ENCODE measurements around the gene MIER2.
"Not testable (repeated sequence)": the region's sequence is repeated elsewhere in the genome, so short reads cannot be mapped to it uniquely, and the experiment has no call there.

MIER2 gene

GRCh38 chr19:280541-281009 is 64.0 kb downstream of the MIER2 start:
- H3K79me2 ChIP-seq (ENCODE audit: control insufficient read depth, insufficient read depth, low read length, unreplicated experiment): no peaks in the 10 kb centered on the region
- H3K4me3 ChIP-seq (ENCODE audit: low read depth, low read length): no peak overlapping the region
- no peaks in the 10 kb centered on the region for H3K27me3 ChIP-seq (ENCODE audit: insufficient read depth, low read length)
- H3K27ac ChIP-seq (ENCODE audit: low read depth, low read length): no peak overlapping the region
- H3K36me3 ChIP-seq (ENCODE audit: insufficient read depth, low read length): no peaks in the 10 kb centered on the region
- no peak overlapping the region for H2AFZ ChIP-seq (ENCODE audit: low read length, unreplicated experiment)
- H3K4me1 ChIP-seq (ENCODE audit: control insufficient read depth, insufficient read depth, low read length, unreplicated experiment): no peaks in the 10 kb centered on the region

DNA sequence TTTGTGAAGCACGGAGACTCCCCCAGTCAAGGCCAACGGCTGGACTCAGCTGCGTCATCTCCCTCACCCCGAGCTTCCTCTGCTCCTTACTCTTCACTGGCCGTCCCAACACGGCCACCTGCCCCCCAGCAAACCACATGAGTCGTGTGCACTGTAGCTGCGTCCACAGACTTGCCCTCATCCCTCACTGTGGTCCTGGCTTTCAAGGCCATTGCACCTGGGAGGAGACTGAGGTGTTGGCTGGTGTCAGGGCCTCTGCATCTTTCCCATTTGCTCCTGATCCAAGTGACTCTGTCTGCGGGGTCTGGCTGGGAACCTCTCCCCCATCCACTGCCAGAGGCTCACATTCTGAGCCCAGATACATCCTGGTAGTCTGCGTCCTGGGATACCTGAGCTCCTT is 64.9 kb downstream of the MIER2 start:
- Histone ChIP-seq H3K36me3 (ENCODE audit: insufficient read depth, low read length) (no peaks in the 10 kb centered on the region), H3K27me3 (ENCODE audit: insufficient read depth, low read length) (no peaks in the 10 kb centered on the region), H2AFZ (ENCODE audit: low read length, unreplicated experiment) (no peak overlapping the region)

DNA sequence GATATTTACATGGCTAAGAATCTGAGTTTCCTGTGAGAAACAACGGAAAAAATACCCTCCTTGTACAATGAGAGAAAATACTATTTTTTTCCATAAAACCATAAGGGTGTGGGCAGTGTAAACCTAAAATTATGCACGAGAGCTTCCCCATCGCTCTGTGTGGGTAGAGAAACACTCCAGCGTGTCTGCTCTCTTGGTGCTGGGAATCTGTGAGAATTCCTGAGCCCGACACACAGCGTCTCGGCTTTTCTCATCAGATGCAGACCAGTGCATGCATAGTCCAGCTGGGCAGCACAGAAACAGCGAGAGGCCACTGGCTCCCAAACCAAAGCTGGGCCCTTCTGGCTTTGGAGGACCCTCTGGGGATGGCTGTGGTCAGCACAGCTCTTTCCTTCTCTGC is 65.4 kb downstream of the MIER2 start:
- H3K27me3 ChIP-seq (ENCODE audit: insufficient read depth, low read length): no peaks in the 10 kb centered on the region
- H3K79me2 ChIP-seq (ENCODE audit: control insufficient read depth, insufficient read depth, low read length, unreplicated experiment): no peaks in the 10 kb centered on the region
- no peak overlapping the region for H3K4me3 ChIP-seq (ENCODE audit: low read depth, low read length)
- H3K4me1 ChIP-seq (ENCODE audit: control insufficient read depth, insufficient read depth, low read length, unreplicated experiment): no peaks in the 10 kb centered on the region
- no peak overlapping the region for H3K27ac ChIP-seq (ENCODE audit: low read depth, low read length)
- H3K36me3 ChIP-seq (ENCODE audit: insufficient read depth, low read length): no peaks in the 10 kb centered on the region
- H2AFZ ChIP-seq (ENCODE audit: low read length, unreplicated experiment): no peak overlapping the region

More for the DNA sequence above, 64.9 kb downstream of the MIER2 start:
- Histone ChIP-seq H3K4me3 (ENCODE audit: low read depth, low read length) (no peak overlapping the region), H3K4me1 (ENCODE audit: control insufficient read depth, insufficient read depth, low read length, unreplicated experiment) (no peaks in the 10 kb centered on the region), H3K79me2 (ENCODE audit: control insufficient read depth, insufficient read depth, low read length, unreplicated experiment) (no peaks in the 10 kb centered on the region), H3K27ac (ENCODE audit: low read depth, low read length) (no peak overlapping the region)

DNA sequence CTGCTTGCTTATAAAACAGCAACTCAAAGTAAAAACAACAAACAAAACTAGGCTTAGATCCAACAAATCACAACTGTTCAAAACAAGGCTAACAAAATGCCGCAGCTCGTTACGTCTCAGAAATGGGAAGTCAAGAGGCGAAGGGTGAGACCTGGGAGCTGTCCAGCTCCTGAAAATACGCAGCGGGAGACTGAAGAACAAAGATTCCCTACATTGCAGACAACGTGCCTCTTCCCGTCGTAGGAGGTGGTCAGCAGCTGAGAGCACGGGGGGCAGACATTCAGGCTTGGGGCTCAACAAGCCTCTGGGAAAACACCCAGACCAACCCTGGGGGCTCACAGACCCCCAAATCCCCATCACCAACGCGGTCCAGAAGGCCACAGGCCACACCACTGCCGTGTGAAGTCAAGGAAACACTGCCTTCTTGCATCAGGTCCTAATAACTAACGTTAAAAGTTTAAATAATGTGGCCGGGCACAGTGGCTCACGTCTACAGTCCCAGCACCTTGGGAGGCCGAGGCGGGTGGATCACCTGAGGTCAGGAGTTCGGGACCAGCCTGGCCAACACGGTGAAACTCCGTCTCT is 66.9 kb downstream of the MIER2 start:
- no peak overlapping the region for H3K4me3 ChIP-seq (ENCODE audit: low read depth, low read length)
- no peaks in the 10 kb centered on the region for H3K36me3 ChIP-seq (ENCODE audit: insufficient read depth, low read length)
- no peaks in the 10 kb centered on the region for H3K4me1 ChIP-seq (ENCODE audit: control insufficient read depth, insufficient read depth, low read length, unreplicated experiment)
- no peak overlapping the region for H3K27ac ChIP-seq (ENCODE audit: low read depth, low read length)
- H2AFZ ChIP-seq (ENCODE audit: low read length, unreplicated experiment): no peak overlapping the region
- H3K27me3 ChIP-seq (ENCODE audit: insufficient read depth, low read length): no peaks in the 10 kb centered on the region
- H3K79me2 ChIP-seq (ENCODE audit: control insufficient read depth, insufficient read depth, low read length, unreplicated experiment): no peaks in the 10 kb centered on the region

DNA sequence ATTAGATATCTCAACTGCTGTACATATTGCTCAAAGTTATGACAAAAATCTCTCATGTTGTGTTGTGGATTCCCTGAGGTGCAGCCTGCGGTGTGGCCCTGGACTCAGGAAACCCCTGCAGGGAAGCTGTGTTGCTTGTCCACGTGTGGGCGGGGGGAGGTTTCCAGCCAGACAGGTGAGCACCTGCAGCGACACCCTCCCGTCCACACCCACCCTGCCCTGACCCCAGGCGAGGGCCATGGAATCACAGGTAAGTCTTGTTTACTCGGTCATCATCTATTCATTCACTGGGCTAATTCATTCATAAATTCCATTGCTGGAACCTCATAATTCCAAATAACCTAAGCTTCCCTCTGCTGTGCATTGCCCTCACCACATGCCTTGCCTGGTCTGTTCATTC is 67.5 kb downstream of the MIER2 start:
- no peak overlapping the region for H3K27ac ChIP-seq (ENCODE audit: low read depth, low read length)
- no peak overlapping the region for H3K4me3 ChIP-seq (ENCODE audit: low read depth, low read length)
- H3K36me3 ChIP-seq (ENCODE audit: insufficient read depth, low read length): no peaks in the 10 kb centered on the region
- H3K27me3 ChIP-seq (ENCODE audit: insufficient read depth, low read length): no peaks in the 10 kb centered on the region
- H3K4me1 ChIP-seq (ENCODE audit: control insufficient read depth, insufficient read depth, low read length, unreplicated experiment): no peaks in the 10 kb centered on the region
- no peak overlapping the region for H2AFZ ChIP-seq (ENCODE audit: low read length, unreplicated experiment)
- H3K79me2 ChIP-seq (ENCODE audit: control insufficient read depth, insufficient read depth, low read length, unreplicated experiment): no peaks in the 10 kb centered on the region

GRCh38 chr19:275958-276646 is 68.5 kb downstream of the MIER2 start:
- Histone ChIP-seq H3K27me3 (ENCODE audit: insufficient read depth, low read length) (no peaks in the 10 kb centered on the region), H3K4me1 (ENCODE audit: control insufficient read depth, insufficient read depth, low read length, unreplicated experiment) (no peaks in the 10 kb centered on the region), H3K36me3 (ENCODE audit: insufficient read depth, low read length) (no peaks in the 10 kb centered on the region), H3K27ac (ENCODE audit: low read depth, low read length) (no peak overlapping the region), H3K4me3 (ENCODE audit: low read depth, low read length) (no peak overlapping the region), H2AFZ (ENCODE audit: low read length, unreplicated experiment) (no peak overlapping the region), H3K79me2 (ENCODE audit: control insufficient read depth, insufficient read depth, low read length, unreplicated experiment) (no peaks in the 10 kb centered on the region)

DNA sequence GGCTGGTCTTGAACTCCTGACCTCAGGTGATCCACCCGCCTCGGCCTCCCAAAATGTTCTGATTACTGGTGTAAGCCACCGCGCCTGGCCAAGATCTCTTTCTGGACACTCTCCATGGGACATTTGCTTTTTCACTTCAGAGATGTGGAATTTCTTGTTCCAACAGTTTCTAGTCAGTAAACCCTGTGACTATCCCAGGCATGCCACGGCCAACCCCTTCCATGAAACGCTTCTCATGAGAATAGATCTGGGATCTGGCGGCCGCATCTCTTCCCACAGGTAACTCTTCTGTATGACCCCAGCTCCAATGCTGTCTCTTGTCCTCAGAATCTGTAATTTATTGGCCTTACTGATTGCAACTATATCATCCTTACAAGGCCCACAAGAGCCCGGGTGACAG is 69.6 kb downstream of the MIER2 start:
- H2AFZ ChIP-seq (ENCODE audit: low read length, unreplicated experiment): no peak overlapping the region
- H3K36me3 ChIP-seq (ENCODE audit: insufficient read depth, low read length): no peaks in the 10 kb centered on the region
- no peaks in the 10 kb centered on the region for H3K4me1 ChIP-seq (ENCODE audit: control insufficient read depth, insufficient read depth, low read length, unreplicated experiment)
- no peaks in the 10 kb centered on the region for H3K79me2 ChIP-seq (ENCODE audit: control insufficient read depth, insufficient read depth, low read length, unreplicated experiment)
- no peak overlapping the region for H3K27ac ChIP-seq (ENCODE audit: low read depth, low read length)
- no peaks in the 10 kb centered on the region for H3K27me3 ChIP-seq (ENCODE audit: insufficient read depth, low read length)
- no peak overlapping the region for H3K4me3 ChIP-seq (ENCODE audit: low read depth, low read length)

DNA sequence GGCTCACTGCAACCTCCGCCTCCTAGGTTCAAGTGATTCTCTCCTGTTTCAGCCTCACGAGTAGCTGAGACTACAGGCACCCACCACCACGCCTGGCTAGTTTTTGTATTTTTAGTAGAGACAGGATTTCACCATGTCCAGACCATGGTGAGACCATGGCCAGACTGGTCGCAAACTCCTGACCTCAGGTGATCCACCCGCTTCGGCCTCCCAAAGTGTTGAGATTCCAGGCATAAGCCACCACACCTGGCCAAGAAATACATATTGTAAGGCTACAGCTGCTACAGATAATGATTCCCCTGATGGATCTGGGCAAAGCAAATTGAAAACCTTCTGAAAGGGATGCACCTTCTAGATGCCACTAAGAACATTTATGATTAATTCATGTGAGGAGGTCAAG is 71.2 kb downstream of the MIER2 start:
- Histone ChIP-seq H3K4me3 (ENCODE audit: low read depth, low read length) (no peak overlapping the region), H3K27me3 (ENCODE audit: insufficient read depth, low read length) (no peaks in the 10 kb centered on the region), H3K27ac (ENCODE audit: low read depth, low read length) (no peak overlapping the region), H3K36me3 (ENCODE audit: insufficient read depth, low read length) (no peaks in the 10 kb centered on the region), H3K4me1 (ENCODE audit: control insufficient read depth, insufficient read depth, low read length, unreplicated experiment) (no peaks in the 10 kb centered on the region), H3K79me2 (ENCODE audit: control insufficient read depth, insufficient read depth, low read length, unreplicated experiment) (no peaks in the 10 kb centered on the region), H2AFZ (ENCODE audit: low read length, unreplicated experiment) (no peak overlapping the region)

DNA sequence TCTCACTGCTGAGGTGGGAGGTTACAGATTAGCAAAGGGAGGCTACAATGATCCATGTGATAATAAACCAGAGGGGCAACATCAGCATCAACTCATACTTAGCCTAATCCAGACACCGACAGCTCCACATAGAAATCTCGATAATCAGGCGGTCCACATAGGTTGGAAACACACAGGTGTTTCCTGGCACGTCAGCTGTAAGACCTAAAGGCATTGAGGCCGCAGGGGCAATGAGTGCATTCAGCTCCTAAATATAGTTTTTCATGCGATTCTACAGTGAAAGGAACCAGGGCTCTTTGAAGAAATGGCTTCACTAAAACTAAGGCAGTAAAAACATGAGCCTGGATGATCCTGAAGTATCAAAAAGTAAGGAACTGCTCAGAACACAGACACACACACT is 72.7 kb downstream of the MIER2 start:
- no peaks in the 10 kb centered on the region for H3K4me1 ChIP-seq (ENCODE audit: control insufficient read depth, insufficient read depth, low read length, unreplicated experiment)
- H2AFZ ChIP-seq (ENCODE audit: low read length, unreplicated experiment): no peak overlapping the region
- H3K27ac ChIP-seq (ENCODE audit: low read depth, low read length): no peak overlapping the region
- no peaks in the 10 kb centered on the region for H3K36me3 ChIP-seq (ENCODE audit: insufficient read depth, low read length)
- H3K79me2 ChIP-seq (ENCODE audit: control insufficient read depth, insufficient read depth, low read length, unreplicated experiment): no peaks in the 10 kb centered on the region
- no peak overlapping the region for H3K4me3 ChIP-seq (ENCODE audit: low read depth, low read length)
- H3K27me3 ChIP-seq (ENCODE audit: insufficient read depth, low read length): no peaks in the 10 kb centered on the region

- not testable (repeated sequence) for H3K4me3 ChIP-seq (ENCODE audit: low read depth, low read length); H3K27ac ChIP-seq (ENCODE audit: low read depth, low read length); H3K4me1 ChIP-seq (ENCODE audit: control insufficient read depth, insufficient read depth, low read length, unreplicated experiment); H3K36me3 ChIP-seq (ENCODE audit: insufficient read depth, low read length); H3K79me2 ChIP-seq (ENCODE audit: control insufficient read depth, insufficient read depth, low read length, unreplicated experiment); H2AFZ ChIP-seq (ENCODE audit: low read length, unreplicated experiment); H3K27me3 ChIP-seq (ENCODE audit: insufficient read depth, low read length)
Measured at GRCh38 chr19:270766-271318, 73.8 kb downstream of the MIER2 start.

- Histone ChIP-seq H3K4me1 (ENCODE audit: control insufficient read depth, insufficient read depth, low read length, unreplicated experiment) (peaks cover 4% of the 10 kb centered on the region), H3K27ac (ENCODE audit: low read depth, low read length) (no peak overlapping the region), H2AFZ (ENCODE audit: low read length, unreplicated experiment) (no peak overlapping the region), H3K4me3 (ENCODE audit: low read depth, low read length) (no peak overlapping the region), H3K36me3 (ENCODE audit: insufficient read depth, low read length) (no peaks in the 10 kb centered on the region), H3K79me2 (ENCODE audit: control insufficient read depth, insufficient read depth, low read length, unreplicated experiment) (no peaks in the 10 kb centered on the region), H3K27me3 (ENCODE audit: insufficient read depth, low read length) (peaks cover 16% of the 10 kb centered on the region; the same call in 1 of the 2 replicates)
Measured at GRCh38 chr19:269241-269640, 75.4 kb downstream of the MIER2 start.

Data from ACC112 (cell line).